Stimulated activated CD8-positive, alpha-beta memory T cell treated with anti-CD3 and anti-CD28 coated beads, Interleukin-2, amount 100 ng/mL, for 1 hour (primary cell): ENCODE results near the gene KPTN.

Experiments
- DNase-seq, 2 donors: peaks; one replicate each; pipeline ENCODE4 v3.0.0-alpha.2; 2020; ENCODE audit warnings: low read depth in 2 of 2

The KPTN gene

DNA sequence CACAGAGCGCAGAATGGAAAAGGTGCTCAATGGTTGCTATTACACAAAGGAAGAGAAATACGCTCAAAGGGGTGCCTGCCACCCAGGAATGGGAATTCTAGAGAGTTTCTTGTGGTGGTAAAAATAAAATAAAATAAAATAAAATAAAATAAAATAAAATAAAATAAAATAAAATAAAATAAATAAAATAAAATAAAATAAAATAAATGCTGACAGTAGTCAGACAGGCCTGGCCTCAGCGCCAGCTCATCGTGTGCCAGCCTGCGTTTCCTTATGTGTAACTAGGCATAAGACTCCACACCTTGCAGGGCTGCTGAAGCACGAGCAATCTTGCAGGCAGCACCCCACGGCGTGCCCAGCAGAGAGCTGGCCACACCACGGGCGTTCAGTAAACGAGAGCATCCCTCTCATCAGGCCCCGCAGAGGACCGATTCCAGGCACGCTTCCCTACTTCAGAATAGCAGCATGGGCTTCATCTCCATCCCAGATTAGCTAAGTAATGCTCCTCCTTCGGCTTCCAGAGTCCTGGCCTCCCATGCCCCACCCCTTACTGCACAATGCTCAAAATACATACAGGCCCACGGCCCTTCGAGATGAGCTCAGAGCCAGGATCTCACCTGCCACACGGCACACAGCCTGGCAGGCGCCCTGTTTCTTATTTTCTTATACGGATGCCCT lies 25.3 kb upstream of the KPTN start:
- no peak for DNase-seq

DNA sequence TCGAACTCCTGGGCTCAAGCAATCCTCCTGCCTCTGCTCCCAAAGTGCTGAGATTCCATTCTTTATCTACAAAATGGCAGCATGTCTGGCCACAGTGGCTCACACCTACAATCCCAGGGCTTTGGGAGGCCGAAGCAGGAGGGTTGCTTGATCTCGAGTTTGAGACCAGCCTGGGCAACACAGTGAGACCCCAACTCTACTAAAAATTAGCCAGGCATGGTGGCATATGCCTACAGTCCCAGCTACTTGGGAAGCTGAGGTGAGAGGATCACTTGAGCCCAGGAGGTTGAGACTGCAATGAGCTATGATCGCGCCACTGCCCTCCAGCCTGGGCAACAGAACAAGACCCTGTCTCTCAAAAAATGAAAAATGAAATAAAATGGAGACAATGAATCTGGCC lies 24.7 kb upstream of the KPTN start:
- DNase-seq: no peak

DNA sequence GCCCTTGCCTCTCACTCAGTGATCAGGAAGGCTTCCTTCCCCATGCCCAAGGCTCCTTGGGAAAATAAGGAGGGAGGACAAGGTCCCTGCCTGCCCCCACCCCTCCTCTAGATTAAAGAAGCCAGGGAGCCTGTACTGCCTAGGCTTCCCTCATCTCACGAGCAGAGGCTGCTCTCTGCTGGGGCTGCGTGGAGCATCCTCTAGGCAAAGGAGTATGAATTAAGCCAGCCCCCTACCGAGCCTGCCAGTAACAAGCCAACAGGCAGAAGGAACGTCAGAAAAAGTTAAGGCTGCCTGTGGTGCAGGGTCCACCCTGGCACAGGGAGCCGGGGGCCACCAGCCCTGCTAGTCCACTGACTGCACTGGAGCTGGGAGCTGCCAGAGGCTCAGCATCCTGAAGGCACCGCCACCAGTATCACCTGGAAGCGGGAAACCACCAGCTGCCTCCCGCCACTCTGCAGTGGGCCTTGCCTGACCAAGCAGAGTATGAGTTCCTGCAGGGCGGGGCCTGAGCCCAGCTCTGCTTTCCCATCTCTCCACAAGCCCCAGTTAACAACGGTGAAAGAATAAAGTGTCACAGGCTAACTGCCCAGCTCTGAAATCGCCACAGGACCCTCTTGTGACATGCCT lies 24.0 kb upstream of the KPTN start:
- no peak for DNase-seq

DNA sequence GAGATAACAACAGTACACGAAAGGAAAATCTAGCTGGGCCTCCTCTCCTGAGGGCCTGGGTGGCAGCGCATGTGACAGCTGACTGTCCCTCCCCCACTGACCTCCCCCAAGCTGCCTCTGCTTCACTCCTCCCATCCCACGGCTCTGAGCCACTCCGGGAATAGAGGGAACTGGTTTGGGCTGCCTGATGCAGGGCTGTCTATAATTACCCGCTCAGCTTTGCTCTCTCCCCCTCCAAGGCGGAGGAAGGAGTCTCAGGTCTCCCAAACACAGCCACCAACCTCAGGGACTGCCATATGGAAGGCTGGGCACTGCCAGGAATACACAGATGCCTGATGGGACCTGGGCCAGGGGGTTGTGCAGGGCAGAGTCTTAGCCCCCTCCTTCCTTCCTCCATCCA lies 23.0 kb upstream of the KPTN start:
- DNase-seq: no peak

DNA sequence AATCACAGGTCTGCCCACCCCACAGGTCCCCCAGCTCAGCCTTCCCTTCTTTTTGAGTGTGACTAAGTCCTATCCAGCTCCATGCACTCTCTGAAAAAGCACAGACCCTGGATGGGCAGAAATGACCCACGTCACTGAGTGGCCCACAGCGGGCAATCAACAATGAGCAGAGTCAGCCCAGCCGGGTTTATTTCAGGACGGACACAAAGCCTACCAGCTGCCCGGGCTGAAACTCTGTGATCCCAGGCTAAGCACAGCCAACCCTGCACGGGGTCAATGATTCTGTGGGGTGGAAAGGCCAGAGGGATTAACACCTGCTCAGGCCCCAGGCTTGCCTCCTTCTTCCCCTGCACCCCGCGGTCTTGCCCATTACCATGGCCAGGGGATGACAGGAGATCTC lies 22.4 kb upstream of the KPTN start:
- DNase-seq: no peak

DNA sequence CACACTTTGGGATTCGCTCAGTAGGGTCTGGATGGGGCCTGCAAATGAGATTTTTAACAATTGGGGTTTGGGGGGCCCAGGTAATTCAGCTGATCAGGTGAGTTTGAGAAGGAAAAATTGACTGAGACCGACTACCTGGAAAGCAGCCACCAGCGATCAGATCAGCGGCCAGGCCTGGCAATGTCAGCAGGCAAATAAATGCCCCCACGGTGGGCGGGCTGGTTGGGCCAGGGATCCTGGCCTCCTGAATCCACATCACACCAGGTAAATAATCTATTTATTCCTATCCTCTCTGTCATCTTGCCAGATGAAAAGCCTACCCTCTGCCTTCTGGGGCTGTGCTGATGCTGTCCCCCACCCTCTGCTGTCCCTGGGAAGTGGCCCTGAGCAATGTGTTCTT lies 21.5 kb upstream of the KPTN start:
- no peak for DNase-seq

DNA sequence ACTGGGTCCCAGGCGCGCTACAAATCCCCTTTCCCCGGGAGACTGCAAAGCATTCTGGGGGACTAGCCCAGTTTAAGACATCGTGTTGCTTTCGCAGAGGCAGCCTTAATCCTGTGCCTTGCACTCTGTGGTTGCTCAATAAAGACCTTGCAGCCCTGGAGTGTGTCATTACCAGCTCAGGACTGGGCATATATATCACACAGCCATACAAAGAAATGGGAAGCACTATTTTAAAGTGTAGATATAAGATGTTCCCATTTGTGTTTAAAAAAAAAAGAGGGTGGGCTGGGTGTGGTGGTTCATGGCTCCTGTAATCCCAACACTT lies 19.8 kb upstream of the KPTN start:
- no peak for DNase-seq

DNA sequence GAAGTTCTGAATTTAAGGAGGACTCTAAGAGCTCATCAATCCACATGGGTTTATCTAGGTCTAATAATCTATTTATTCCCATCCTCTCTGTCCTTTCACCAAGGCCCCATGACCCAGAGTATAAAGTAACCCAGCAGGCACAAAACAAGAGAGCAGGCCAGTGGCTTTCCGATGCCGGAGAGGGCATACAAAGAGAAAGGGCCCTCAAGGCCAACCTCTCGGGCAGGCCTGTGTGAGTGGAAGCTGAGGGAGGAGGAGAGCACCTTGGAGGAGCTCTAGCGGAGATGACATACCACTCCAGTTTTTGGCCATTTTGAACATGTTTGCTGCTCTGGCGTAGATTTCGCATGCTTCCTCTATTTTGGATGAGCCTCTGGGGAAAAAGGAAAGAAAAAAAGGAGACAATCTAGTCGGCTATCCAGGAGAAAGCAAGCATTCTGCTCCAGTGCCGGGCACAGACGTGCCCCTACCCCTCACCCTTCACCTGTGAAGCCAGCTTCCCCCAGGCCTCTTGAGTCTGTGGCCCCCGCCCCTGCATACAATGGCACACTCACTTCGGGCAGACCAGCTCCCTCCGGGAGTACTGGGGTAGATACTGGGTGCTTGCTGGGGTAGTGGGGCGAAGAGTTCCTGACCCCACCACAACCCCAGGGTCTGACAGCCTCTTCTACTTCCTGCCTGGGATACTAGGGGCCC lies 19.3 kb upstream of the KPTN start:
- DNase-seq: no peak

DNA sequence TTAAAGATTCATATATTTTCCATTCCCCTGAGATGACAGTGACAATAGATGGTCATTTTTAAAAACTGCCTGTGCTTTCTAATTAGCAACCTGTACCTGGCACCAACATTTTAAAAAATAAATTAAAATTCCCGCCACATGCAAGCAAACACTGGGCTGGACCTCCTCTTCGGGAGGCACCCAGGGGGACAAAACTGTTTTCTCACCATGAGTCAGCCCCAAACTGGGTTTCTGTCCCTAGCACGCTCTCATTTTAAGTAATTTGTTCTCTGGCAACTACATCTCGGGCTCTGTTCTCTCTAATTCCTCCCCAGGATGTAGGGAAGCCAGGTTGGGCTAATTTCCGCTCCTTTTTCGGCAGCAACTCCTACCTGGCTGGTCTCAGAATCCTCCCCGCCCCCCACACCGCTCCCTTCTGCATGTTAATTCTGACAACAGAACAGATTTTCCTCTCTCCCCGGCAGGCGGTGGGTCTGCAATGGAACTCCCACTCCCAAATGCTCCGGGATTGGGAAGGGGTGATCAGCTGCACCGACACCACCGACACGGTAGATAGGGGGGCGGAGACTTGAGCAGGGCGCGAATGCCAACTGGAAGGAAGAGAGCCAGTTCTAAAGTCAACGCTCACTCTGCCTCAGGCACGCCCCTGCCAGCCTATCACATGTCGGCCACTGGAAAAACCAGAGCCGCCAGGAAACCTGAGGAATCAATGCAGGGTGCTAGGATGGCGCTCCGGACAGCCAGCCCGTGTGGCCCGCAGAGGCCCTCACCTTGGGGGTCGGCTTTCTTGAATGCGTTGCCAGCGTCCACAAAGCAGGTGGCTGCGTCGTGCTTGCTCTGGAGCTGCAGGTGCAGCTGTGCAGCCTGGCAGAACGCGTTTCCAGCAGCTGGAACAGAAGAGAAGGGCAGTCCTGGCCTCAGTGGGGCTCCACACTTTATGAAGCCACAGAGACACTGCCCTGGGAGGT lies 16.1 kb upstream of the KPTN start:
- DNase-seq: no peak

DNA sequence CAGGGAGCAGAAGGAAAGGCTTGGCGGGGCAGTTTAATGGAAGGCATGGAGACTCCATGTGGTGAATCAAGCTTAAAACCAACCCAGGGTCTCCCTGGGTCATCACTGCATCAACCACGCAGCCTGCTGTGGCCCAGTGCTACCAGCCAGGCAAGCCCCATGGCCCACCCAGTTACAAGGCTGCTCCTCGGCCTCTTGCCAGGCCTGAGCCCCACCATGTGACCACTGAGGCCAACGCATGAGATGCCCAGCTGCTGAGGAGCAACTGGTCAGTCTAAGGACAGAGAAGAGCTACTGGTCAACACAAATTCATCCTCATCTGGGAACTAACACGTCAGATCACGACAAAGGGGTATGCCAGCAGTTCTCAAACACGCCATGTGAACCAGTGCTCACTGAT lies 15.4 kb upstream of the KPTN start:
- DNase-seq: no peak

DNA sequence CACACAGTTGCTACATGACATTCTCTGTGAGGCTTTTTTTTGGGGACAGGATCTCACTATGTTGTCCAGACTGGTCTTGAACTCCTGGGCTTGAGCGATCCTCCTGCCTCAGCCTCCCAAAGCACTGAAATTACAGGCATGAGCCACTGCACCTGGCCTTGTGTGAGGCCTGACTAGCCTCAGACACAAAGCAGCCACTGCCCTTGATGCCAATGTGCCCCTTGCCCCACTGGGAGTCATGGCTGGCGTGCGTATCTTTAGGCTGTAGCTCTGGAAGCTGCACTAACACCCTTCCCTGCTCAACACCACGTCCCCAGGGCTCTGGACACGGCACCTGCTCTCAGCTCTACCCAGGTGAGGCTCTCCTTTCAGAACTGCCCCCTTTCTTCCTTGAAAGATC lies 14.5 kb upstream of the KPTN start:
- DNase-seq: no peak

DNA sequence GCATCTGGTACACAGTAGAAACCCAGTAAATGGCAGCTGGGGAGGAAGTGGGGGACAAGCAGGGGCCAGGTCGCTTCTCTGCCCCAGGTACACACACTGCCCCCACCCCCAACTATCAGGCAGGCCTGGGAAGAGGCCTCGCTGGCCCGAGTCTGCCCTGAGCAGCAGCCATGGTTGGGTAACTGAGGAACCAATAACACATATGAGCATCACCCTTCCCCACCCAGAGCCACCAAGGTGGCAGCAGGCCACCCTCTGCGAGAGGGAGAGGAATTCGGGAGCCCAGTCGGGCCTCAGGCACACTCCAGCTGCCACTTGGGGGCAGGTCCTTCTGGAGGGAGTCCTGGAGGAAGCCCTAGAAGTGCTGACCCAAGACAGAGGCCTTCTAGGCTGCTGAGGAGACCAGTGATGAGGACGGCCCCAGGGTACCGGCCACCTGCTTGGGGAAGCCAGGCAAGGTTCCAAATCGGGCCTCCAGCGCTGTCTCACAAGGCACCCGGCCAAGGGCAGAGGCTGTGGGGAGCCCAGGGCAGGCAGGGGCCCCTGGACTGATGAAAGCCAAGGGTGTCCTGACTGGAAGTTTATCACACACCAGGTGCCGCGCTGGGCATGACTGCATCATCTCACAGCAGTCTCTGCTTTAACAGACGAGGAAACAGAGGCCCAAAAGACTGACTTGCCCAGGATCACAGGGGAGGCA lies 14.0 kb upstream of the KPTN start:
- no peak for DNase-seq

DNA sequence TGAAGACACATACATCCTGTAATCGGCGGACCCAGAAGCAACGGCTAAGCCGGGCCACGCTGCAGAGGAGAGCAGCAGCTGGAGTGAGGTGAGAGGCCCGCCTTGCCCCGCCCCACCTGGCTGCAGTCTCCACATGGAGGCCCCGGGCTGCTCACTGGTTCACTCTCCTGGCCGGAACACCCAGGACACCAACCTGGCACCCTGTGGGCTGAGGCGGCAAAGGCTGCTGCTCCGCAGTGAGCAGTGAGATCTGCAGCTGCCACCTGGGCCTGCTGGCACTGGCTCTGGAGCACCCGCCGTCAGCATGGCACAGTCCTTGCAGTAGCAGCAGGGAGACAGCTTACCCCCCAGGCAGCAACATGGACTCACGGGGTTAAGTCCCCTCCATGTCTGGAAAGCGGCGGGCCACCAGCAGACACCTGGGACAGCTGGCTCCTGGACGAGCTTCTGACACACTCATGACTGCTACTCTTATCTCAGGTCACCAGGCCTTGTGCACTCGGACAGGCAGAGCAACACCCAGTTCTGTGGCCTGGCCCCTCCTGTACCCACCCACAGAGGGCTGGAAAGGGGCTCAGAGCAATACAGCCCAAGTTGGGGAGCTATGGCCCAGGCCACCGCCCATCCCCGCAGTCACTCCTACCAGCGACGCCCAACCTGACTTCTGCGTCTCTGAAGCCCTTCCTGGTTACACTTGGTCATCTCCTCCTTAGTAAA lies 13.2 kb upstream of the KPTN start:
- DNase-seq: no peak

DNA sequence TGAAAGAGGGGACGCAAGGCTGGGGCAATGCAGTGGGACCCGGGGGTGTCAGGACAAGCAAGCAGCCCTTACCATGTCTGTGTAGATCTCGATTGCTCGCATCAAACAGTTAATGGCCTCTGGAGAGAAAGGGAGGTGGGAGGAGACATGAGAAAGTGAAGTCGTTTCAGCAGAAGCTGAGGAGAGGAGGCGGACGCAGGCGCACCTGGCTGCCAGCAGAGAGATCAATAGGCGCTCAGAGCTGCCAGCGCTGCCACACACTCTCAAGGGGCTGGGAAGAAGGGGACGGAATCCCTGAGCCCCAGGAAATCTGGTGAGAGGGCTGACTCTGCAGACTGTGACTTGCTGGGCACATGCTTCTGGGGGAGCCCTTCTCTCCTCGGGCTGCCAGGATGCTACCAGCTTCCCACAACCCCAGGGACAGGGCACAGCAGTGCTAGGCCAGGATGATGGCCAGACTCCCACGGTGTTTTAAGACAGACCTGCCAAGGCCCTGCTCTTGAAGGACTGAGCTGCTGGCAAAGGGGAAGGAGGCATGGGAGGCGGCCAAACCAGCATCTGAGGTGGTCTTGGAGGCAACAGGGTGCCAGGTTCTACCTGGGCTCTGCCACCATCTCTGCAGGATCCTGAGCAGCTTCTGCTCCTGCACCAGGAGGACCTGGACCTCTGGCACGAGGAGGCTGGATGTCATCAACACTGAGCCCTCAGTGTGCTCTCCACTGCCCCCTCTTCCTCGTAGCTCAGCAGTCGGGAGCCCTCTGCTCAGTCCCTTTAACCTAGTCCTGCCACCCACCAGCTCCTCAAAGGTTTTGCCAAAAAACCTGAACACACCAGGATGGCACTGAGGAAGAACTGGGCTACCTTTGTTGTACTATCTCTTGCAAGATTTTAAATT lies 11.7 kb upstream of the KPTN start:
- no peak for DNase-seq

DNA sequence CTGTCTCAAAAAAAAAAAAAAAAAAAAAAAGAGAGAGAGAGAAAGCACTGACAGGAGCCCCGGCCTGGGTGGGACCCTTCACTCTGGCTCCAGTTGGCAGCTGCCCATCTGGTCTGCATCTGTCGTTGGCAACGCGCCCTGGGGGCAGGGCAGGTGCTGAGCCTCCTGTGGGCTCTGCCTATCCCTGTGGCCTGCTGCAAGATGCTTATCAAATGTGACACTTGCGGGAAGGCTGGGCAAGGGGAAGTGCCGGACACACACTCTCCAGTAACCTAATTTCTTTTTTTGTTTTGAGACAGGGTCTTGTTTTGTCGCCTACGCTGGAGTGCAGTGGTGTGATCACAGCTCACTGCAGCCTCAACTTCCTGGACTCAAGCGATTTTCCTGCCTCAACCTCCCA lies 10.7 kb upstream of the KPTN start:
- DNase-seq: no peak

DNA sequence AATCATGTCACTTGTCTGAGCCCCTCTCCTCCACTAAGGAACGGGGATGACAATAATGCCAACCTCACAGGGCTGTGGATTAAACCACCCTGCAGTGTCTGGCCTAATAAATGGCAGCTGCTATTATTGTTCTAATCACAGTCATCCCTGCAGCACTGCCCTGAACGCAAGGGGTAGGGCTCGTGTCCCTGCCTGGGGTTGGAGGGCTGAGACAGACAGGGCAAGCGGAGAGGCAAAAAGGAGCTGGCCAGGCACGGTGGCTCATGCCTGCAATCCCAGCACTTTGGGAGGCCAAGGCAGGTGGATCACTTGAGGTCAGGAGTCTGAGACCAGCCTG lies 10.2 kb upstream of the KPTN start:
- DNase-seq: no peak

DNA sequence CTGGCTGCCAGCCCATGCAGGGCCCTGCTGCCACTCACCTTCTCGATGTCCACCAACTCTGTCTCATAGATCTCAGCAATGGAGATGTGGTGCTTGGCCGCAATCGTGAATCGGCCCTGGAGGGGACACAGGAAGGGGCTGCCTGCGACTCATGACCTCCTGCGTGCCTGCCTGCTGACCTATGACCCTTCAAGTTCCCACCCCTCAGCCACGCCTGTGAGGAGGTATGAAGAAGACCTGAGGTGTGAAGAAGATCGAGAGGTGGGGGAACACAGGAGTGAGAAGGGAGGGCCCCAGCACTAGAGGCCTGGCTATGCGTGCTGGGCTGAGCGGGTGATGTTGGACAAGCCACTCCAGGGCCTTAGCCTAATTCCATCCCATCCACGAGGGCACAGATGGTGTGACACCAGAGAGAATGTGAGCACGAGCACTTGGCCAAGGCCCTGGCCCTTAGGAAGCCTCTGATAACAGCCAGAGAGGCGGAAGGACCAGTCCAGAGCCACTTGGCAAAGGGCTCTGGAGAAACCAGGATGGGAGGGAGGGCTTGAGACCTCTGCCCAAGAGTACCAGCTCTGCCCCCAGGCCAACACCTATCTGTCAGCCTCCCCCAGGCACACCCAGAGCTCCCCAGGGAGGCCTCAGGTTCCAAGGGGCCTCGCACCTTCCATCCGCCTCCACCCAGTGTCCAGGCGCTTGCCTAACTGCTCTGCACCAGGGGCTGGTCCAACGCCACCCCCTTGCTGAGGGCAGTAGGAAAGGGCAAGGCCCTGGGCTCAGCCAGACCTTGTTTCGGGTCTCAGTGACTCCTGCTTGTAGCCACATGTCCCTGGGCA lies 9.6 kb upstream of the KPTN start:
- DNase-seq: no peak

DNA sequence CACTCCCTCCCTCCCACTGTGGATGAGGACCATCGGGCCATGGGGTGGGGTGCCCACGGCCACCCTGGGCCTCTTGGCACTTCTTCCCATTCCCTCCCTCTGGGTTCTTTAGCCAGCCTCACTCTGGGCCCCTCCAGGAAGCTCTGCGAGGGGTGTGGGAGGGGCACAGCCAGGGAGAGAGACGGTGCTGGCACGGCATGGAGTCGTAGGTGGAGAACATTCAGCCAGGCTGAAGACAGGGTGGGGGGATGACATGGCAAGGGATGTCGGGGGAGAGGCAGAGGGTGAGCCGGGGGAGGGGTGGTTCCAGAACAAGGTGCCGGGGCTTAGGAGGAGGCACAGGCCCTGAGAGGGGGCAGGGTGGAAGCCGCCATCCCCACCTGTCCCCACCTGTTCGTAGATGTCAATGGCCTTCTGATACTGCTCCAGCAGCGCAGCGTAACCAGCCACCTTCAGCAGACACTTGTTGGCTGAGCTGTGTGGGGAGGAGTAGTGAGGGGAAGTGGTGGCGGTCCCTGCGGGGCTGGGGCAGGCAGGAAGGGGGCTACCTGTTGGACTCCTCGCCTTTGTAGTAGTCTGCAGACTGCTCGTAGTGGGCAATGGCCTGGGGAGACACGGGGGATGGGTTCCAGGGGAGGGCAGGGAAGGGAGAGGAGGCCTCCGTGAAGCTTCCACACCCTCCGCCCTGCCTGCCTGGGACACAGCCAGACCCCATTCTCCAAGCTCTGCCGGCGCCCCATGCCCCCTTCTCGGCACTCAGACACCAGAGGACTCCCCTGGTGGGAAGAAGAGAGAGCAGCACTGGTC lies 8.8 kb upstream of the KPTN start:
- no peak for DNase-seq
